GM12891 (cell line): ENCODE measurements around the gene BTBD18.

Source experiments
- PAX5 ChIP-seq: IDR thresholded peaks from 2 replicates; pipeline ENCODE4 v1.6.1; 2011; ENCODE audit warnings: low read length, moderate library complexity, mild to moderate bottlenecking; ENCODE audit not compliant: insufficient read depth, severe bottlenecking
- POLR2A ChIP-seq: IDR thresholded peaks from 2 replicates; pipeline ENCODE4 v1.6.1; 2011; ENCODE audit warnings: low read depth, low read length, control low read depth
- POLR2AphosphoS5 ChIP-seq: IDR thresholded peaks from 2 replicates; pipeline ENCODE4 v1.6.1; 2011; ENCODE audit warnings: low read depth, low read length, control low read depth
- TAF1 ChIP-seq: IDR thresholded peaks from 2 replicates; pipeline ENCODE4 v1.6.1; 2011; ENCODE audit warnings: low read depth, low read length, control low read depth

DNA sequence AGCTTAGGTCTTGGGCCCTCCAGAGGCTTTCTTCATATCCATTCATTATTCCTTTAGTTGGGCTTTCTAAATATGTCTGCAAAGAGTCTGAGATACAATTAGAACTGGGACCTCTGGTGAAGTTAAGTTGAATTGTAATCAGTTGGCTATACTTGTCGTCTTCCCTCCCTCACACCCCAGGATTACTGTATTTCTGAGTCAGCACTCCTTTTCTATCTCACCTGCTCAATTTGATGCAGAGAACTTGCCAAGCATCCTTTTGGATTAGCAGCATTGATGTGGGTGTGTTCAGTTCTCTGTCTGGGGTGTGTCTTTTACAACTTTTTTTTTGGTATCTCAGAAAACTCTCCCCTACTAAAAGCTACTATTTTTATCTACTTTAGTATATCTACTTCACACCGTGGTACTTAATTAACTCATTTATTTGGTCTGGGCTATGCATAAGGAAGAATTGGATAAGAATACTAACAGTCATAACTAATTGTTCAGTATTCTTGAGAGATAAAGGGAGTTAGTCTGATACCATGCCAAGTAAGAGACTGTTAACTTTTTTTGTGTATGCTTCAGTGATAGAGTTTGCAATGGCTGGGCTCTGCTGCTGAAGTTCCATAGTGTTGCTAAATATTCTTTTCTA is 25.1 kb upstream of the BTBD18 start:
- TF ChIP-seq POLR2A (no peak), POLR2AphosphoS5 (no peak), PAX5 (no peak), TAF1 (no peak)
